ENCODE data around the gene CRNKL1. TPM values are rescaled to one million over a fixed set of nuclear protein-coding genes. Genes with fewer than 3 reads are reported as not detected.
A peak's percentile ranks its signal among the peaks of the same experiment; 100 is the strongest.

CRNKL1 gene
- total RNA-seq, 4 donors from 2014 or later, result 23.2 to 34.4 (median 25.3) TPM

- peaks cover 15 to 56% (median 45%) of the 10 kb centered on the region in 4 donors for H3K4me1 ChIP-seq
- no peak overlapping the region for H3K27ac ChIP-seq (replicated peaks in 1 of 4)
- DNase-seq (ENCODE audit: extremely low spot score), result no peak
- no peak for TF ChIP-seq POLR2AphosphoS5 (IDR thresholded peaks at IDR 0.05)
- no peak for TF ChIP-seq POLR2A (IDR thresholded peaks at IDR 0.05; ENCODE audit: low read depth)
- no peaks in the 10 kb centered on the region for H3K27me3 ChIP-seq
- WGBS, result 56% methylated on average over 7 of the region's 7 CpGs
- intact Hi-C loops (cut with DNase I), result no loop called here
- H3K4me3 ChIP-seq, result no peak overlapping the region
- no peaks in the 10 kb centered on the region for H3K9me3 ChIP-seq
- H3K36me3 ChIP-seq, result peaks cover 3 to 26% (median 14%) of the 10 kb centered on the region in 4 donors
Observed at GRCh38 chr20:20021835-20022234, 30.4 kb downstream of the CRNKL1 start.

GRCh38 chr20:20020908-20021307 is 31.4 kb downstream of the CRNKL1 start:
- DNase-seq (ENCODE audit: extremely low spot score), result no peak
- Histone ChIP-seq H3K36me3 (peaks cover 0 to 19% (median 12%) of the 10 kb centered on the region in 4 donors), H3K27ac (replicated peaks in 1 of 4) (no peak overlapping the region), H3K27me3 (no peaks in the 10 kb centered on the region), H3K4me3 (no peak overlapping the region), H3K9me3 (no peaks in the 10 kb centered on the region), H3K4me1 (peaks cover 19 to 61% (median 50%) of the 10 kb centered on the region in 4 donors)
- intact Hi-C loops (cut with DNase I), result no loop called here
- WGBS, result 82% methylated on average over 11 of the region's 11 CpGs
- TF ChIP-seq EP300 (IDR thresholded peaks at IDR 0.05) (no peak), CTCF (IDR thresholded peaks at IDR 0.05) (no peak), POLR2A (IDR thresholded peaks at IDR 0.05; ENCODE audit: low read depth) (no peak), POLR2AphosphoS5 (IDR thresholded peaks at IDR 0.05) (no peak)

GRCh38 chr20:20019123-20019522 is 33.1 kb downstream of the CRNKL1 start:
- intact Hi-C loops (cut with DNase I), result no loop called here
- Histone ChIP-seq H3K36me3 (peaks cover 0 to 13% (median 10%) of the 10 kb centered on the region in 4 donors), H3K4me3 (no peak overlapping the region), H3K27me3 (no peaks in the 10 kb centered on the region), H3K4me1 (peaks cover 19 to 53% (median 50%) of the 10 kb centered on the region in 4 donors), H3K27ac (replicated peaks in 1 of 4) (no peak overlapping the region), H3K9me3 (no peaks in the 10 kb centered on the region)
- DNase-seq (ENCODE audit: extremely low spot score), result no peak
- 67% methylated on average over 2 of the region's 2 CpGs for WGBS
- TF ChIP-seq POLR2AphosphoS5 (IDR thresholded peaks at IDR 0.05), result no peak
- TF ChIP-seq CTCF (IDR thresholded peaks at IDR 0.05), result no peak
- TF ChIP-seq POLR2A (IDR thresholded peaks at IDR 0.05; ENCODE audit: low read depth), result no peak
- TF ChIP-seq EP300 (IDR thresholded peaks at IDR 0.05), result no peak

- H3K27ac ChIP-seq (replicated peaks in 1 of 4), result no peak overlapping the region
- H3K4me3 ChIP-seq, result peak overlapping the region; percentile 76 to 98 (median 92)
- 87% methylated on average over 8 of the region's 8 CpGs for WGBS
- H3K27me3 ChIP-seq, result no peaks in the 10 kb centered on the region
- H3K36me3 ChIP-seq, result peaks cover 0 to 9% (median 9%) of the 10 kb centered on the region in 4 donors
- TF ChIP-seq CTCF (IDR thresholded peaks at IDR 0.05) (no peak), POLR2A (IDR thresholded peaks at IDR 0.05; ENCODE audit: low read depth) (no peak)
- intact Hi-C loops (cut with DNase I), result no loop called here
- no peak for DNase-seq (ENCODE audit: extremely low spot score)
- peaks cover 19 to 53% (median 50%) of the 10 kb centered on the region in 4 donors for H3K4me1 ChIP-seq
- no peaks in the 10 kb centered on the region for H3K9me3 ChIP-seq
Observed at GRCh38 chr20:20018366-20018765, 33.9 kb downstream of the CRNKL1 start.

GRCh38 chr20:20017844-20018185 is 34.5 kb downstream of the CRNKL1 start:
- Histone ChIP-seq H3K4me1 (peaks cover 19 to 53% (median 50%) of the 10 kb centered on the region in 4 donors), H3K27ac (replicated peaks in 1 of 4) (peak overlapping the region; percentile 75 to 84 (median 78)), H3K4me3 (peak overlapping the region; percentile 76 to 98 (median 92)), H3K36me3 (peaks cover 0 to 4% (median 4%) of the 10 kb centered on the region in 4 donors), H3K9me3 (no peaks in the 10 kb centered on the region), H3K27me3 (no peaks in the 10 kb centered on the region)
- intact Hi-C loops (cut with DNase I), result no loop called here
- no peak for TF ChIP-seq POLR2A (IDR thresholded peaks at IDR 0.05; ENCODE audit: low read depth)
- TF ChIP-seq POLR2AphosphoS5 (IDR thresholded peaks at IDR 0.05), result no peak
- no peak for TF ChIP-seq EP300 (IDR thresholded peaks at IDR 0.05)
- no peak for TF ChIP-seq CTCF (IDR thresholded peaks at IDR 0.05)
- no peak for DNase-seq (ENCODE audit: extremely low spot score)
- 13% methylated on average over 5 of the region's 17 CpGs for WGBS
